ENCODE results near the gene PHACTR2. TPM values are rescaled to one million over a fixed set of nuclear protein-coding genes. Genes with fewer than 3 reads are reported as not detected.
"Not testable (repeated sequence)": the region's sequence is repeated elsewhere in the genome, so short reads cannot be mapped to it uniquely, and the experiment has no call there.

PHACTR2 gene
- total and polyA plus RNA-seq, 11 donors, result 10.2 to 101 (median 67.9) TPM

DNA sequence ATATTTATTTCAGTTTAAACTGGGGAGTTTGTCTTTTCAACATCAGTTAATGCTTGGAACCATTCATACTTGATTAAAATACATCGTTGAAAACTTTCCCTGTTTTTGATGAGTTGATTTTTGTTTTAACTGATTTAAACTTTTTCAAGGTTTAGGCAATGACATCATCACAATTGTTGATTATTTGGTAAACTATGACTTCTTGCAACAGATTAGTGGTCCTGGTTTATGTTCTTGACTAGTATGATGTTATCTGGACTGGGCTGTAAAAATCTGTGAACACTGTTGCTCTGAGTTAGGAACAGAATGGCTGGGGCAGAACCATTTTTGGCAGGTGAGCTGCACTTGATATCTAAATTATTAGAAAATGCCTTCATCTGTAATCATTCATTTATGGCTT is 186.5 kb downstream of the PHACTR2 start, which contains the start of gene ZC2HC1B:
Gene ZC2HC1B, plus strand, starts transcription at position 241 of the 400 bp plus-strand sequence. Its CDS starts 66 bp downstream, at position 307.
- ATAC-seq (no peak), DNase-seq (no peak)
- no peak within 1 kb of the TSS for H3K4me3 ChIP-seq
- WGBS, 4 donors, result 90 to 94% (median 93%) methylated on average over 1 of the region's 1 CpG
- TF ChIP-seq CTCF (IDR thresholded peaks at IDR 0.05) (no peak), POLR2A (IDR thresholded peaks at IDR 0.05) (no peak)
- intact Hi-C loops (cut with DNase I), result no loop called here
- H3K27me3 ChIP-seq, result no peaks in the 10 kb centered on the region
- H3K36me3 ChIP-seq, result peaks cover 5 to 70% (median 69%) of the 10 kb centered on the region in 9 donors
- H3K9me3 ChIP-seq, result peaks cover 0 to 7% (median 0%) of the 10 kb centered on the region in 12 donors
- H3K4me1 ChIP-seq, result no peaks in the 10 kb centered on the region
- H3K27ac ChIP-seq, result no peak within 1 kb of the TSS

DNA sequence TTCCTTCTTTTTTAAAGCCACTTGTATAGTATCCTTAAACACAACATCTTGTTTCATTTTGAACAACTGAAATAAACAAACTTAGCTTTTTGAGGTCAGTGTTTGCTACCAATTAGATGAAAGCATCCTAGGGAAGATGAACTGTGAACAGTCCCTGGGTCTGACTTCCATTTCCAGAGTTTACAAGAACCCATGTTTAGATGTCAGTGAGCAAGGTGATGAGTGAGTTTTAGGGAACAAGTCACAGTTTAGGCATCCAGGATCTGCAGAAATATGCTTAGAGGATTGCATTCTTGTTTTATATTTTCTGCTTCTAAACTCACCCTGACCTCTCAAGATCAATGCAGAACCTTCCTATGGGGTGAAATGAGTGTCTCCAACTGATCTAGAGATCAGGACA is 189.5 kb downstream of the PHACTR2 start:
- ATAC-seq (no peak), DNase-seq (no peak)
- H3K27ac ChIP-seq, result no peak overlapping the region
- intact Hi-C loops (cut with DNase I), result no loop called here
- peaks cover 0 to 7% (median 0%) of the 10 kb centered on the region in 12 donors for H3K9me3 ChIP-seq
- H3K4me3 ChIP-seq, result no peak overlapping the region
- TF ChIP-seq CTCF (IDR thresholded peaks at IDR 0.05), result no peak
- TF ChIP-seq POLR2A (IDR thresholded peaks at IDR 0.05), result no peak
- no peaks in the 10 kb centered on the region for H3K27me3 ChIP-seq
- peaks cover 0 to 6% (median 0%) of the 10 kb centered on the region in 12 donors for H3K4me1 ChIP-seq
- H3K36me3 ChIP-seq, result peaks cover 0 to 40% (median 39%) of the 10 kb centered on the region in 9 donors

DNA sequence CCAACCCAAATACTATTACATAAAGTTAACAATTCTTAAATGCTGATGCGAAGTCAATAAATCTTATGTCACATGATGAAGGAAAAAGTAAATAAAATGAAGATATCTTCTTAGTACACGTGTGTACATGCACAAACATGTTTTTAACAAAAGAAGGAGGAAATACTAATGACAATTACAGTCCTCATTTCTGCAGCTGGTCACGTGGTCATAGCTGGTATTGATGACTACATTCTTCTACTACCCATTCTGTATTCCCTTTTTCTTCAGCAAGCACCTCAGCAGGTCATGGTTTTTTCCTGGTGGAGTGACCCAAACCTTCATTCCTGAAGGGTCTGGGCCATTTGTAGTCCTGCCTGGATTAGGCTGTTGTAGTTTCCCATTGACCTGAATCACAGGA is 191.0 kb downstream of the PHACTR2 start:
- H3K4me1 ChIP-seq; ATAC-seq; intact Hi-C loops (cut with DNase I); H3K4me3 ChIP-seq; H3K9me3 ChIP-seq; H3K27ac ChIP-seq; H3K27me3 ChIP-seq; DNase-seq: not testable (repeated sequence)
- peaks cover 0 to 24% (median 23%) of the 10 kb centered on the region in 9 donors for H3K36me3 ChIP-seq
- WGBS, 4 donors, result 85 to 93% (median 92%) methylated on average over 3 of the region's 3 CpGs

- 88 to 98% (median 94%) methylated on average over 1 of the region's 1 CpG for WGBS, 4 donors
- peaks cover 0 to 17% (median 0%) of the 10 kb centered on the region in 12 donors for H3K9me3 ChIP-seq
- ATAC-seq; intact Hi-C loops (cut with DNase I); H3K27me3 ChIP-seq; H3K27ac ChIP-seq; DNase-seq; H3K4me3 ChIP-seq; H3K36me3 ChIP-seq; H3K4me1 ChIP-seq: not testable (repeated sequence)
Measured at GRCh38 chr6:143871202-143871730, 193.5 kb downstream of the PHACTR2 start.

DNA sequence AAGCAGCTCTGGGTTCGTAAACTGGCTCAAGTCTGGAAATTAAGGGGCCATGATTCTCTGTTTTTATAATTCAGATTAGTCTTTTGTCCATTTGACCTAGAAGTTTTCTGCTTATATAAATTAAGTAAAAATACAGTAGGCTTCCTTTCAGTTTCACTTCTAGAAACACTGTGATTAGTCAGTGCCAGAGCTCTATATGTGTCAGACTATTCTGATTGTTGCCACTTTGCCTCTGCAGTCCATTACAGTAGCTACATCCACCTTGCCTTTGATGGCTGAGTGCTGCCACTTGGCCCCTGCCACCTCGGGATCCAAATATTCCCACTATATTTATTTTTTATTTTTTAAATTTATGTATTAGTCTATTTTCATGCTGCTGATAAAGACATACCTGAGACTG is 194.4 kb downstream of the PHACTR2 start:
- Histone ChIP-seq H3K9me3 (peaks cover 0 to 15% (median 0%) of the 10 kb centered on the region in 12 donors), H3K27me3 (no peaks in the 10 kb centered on the region), H3K4me1 (peaks cover 0 to 9% (median 0%) of the 10 kb centered on the region in 12 donors), H3K27ac (no peak overlapping the region), H3K36me3 (no peaks in the 10 kb centered on the region), H3K4me3 (no peak overlapping the region)
- TF ChIP-seq CTCF (IDR thresholded peaks at IDR 0.05) (no peak), POLR2A (IDR thresholded peaks at IDR 0.05) (no peak)
- 80 to 92% (median 89%) methylated on average over 2 of the region's 2 CpGs for WGBS, 4 donors
- intact Hi-C loops (cut with DNase I), result no loop called here
- ATAC-seq, result no peak
- DNase-seq, result no peak

- H3K4me3 ChIP-seq; H3K27ac ChIP-seq; H3K27me3 ChIP-seq; ATAC-seq; H3K4me1 ChIP-seq; H3K36me3 ChIP-seq; DNase-seq; intact Hi-C loops (cut with DNase I): not testable (repeated sequence)
- 94 to 98% (median 96%) methylated on average over 4 of the region's 4 CpGs for WGBS, 4 donors
- H3K9me3 ChIP-seq, result peaks cover 0 to 19% (median 0%) of the 10 kb centered on the region in 12 donors
Measured at GRCh38 chr6:143873600-143873999, 195.8 kb downstream of the PHACTR2 start.

- H3K27ac ChIP-seq; H3K27me3 ChIP-seq; H3K4me3 ChIP-seq; ATAC-seq; DNase-seq; H3K36me3 ChIP-seq; H3K4me1 ChIP-seq; intact Hi-C loops (cut with DNase I): not testable (repeated sequence)
- peaks cover 0 to 28% (median 0%) of the 10 kb centered on the region in 12 donors for H3K9me3 ChIP-seq
Measured at GRCh38 chr6:143874503-143874902, 196.7 kb downstream of the PHACTR2 start.

Measured in heart left ventricle (tissue), 16 donors.